ENCODE results near the gene ATF5. TPM values are rescaled to one million over a fixed set of nuclear protein-coding genes. Genes with fewer than 3 reads are reported as not detected.

The ATF5 gene
- total and polyA plus RNA-seq, 2 of the 13 experiments (the other 11 are each of a cell fraction or from before 2014, with no cell fraction given) = 5.2 to 10.3 TPM

DNA sequence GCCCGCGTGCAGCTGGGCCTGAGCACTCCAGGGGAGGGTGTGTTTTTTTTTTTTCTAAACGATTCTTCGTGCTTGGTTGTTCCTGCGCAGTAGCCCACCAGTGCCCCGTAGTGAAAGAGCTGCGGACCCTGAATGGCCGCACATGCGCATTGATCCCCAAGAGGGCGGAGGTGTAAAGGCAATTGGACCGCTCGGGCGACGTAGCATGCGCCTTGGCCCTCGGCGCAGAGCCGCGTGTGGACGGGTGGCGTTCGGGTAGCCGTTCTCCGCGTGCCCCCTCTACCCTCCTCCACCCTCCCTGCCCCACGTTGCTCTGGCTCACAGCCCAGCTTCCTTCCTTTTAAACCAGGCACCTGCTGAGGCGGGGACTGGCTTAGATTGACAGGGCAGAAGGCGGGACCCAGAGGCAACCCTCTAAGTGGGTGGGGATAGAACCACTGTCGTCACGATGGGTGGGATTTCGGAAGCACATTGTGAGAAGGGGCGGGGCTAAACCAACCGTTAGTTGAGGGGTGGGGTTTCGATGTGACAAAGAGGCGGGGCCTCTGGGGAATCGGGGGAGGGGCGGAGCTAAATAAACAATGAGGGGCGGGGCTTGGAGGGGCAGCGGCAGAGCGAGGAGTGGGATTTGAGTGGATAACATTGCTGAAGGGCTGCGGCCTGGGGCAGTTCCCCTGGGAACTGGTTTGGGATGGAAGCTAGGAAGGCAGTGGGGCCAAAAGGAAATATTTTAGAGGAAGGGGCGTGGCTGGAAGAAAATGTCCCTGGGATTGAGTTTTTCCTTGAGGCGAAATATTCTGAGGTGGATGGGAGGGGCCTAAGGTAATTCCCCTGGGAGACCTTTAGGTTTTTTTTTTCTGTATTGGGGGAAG is 842 bp downstream of the ATF5 start (continued):
- TF ChIP-seq, protein P1, sequence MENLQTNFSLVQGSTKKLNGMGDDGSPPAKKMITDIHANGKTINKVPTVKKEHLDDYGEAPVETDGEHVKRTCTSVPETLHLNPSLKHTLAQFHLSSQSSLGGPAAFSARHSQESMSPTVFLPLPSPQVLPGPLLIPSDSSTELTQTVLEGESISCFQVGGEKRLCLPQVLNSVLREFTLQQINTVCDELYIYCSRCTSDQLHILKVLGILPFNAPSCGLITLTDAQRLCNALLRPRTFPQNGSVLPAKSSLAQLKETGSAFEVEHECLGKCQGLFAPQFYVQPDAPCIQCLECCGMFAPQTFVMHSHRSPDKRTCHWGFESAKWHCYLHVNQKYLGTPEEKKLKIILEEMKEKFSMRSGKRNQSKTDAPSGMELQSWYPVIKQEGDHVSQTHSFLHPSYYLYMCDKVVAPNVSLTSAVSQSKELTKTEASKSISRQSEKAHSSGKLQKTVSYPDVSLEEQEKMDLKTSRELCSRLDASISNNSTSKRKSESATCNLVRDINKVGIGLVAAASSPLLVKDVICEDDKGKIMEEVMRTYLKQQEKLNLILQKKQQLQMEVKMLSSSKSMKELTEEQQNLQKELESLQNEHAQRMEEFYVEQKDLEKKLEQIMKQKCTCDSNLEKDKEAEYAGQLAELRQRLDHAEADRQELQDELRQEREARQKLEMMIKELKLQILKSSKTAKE (CRISPR knock-in tag; IDR thresholded peaks at IDR 0.05; ENCODE audit: borderline replicate concordance) = 0 out of 2 replicates have a peak, but pooled peaks have one; percentile 38
- TF ChIP-seq, protein P2, sequence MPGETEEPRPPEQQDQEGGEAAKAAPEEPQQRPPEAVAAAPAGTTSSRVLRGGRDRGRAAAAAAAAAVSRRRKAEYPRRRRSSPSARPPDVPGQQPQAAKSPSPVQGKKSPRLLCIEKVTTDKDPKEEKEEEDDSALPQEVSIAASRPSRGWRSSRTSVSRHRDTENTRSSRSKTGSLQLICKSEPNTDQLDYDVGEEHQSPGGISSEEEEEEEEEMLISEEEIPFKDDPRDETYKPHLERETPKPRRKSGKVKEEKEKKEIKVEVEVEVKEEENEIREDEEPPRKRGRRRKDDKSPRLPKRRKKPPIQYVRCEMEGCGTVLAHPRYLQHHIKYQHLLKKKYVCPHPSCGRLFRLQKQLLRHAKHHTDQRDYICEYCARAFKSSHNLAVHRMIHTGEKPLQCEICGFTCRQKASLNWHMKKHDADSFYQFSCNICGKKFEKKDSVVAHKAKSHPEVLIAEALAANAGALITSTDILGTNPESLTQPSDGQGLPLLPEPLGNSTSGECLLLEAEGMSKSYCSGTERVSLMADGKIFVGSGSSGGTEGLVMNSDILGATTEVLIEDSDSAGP (CRISPR knock-in tag; IDR thresholded peaks at IDR 0.05; ENCODE audit: borderline replicate concordance) = peak; percentile 70
- TF ChIP-seq ZNF230 (CRISPR knock-in tag; IDR thresholded peaks at IDR 0.05) (peak; percentile 70; the same call in 1 of the 2 replicates), REPIN1 (CRISPR knock-in tag; IDR thresholded peaks at IDR 0.05; ENCODE audit: borderline replicate concordance, low read depth) (peak; percentile 82; the same call in 1 of the 2 replicates), HES4 (CRISPR knock-in tag; IDR thresholded peaks at IDR 0.05; ENCODE audit: borderline replicate concordance) (peak; percentile 47; the same call in 1 of the 2 replicates), CEBPG (CRISPR knock-in tag; IDR thresholded peaks at IDR 0.05) (no peak), KLF11 (CRISPR knock-in tag; IDR thresholded peaks at IDR 0.05) (0 out of 2 replicates have a peak, but pooled peaks have one; percentile 49), TRAFD1 (CRISPR knock-in tag; IDR thresholded peaks at IDR 0.05; ENCODE audit: borderline replicate concordance) (0 out of 2 replicates have a peak, but pooled peaks have one; percentile 63), THYN1 (CRISPR knock-in tag; IDR thresholded peaks at IDR 0.05; ENCODE audit: borderline replicate concordance, low read depth) (no peak), ZKSCAN1 (IDR thresholded peaks at IDR 0.05; ENCODE audit: low read length) (peak; percentile 28; the same call in 1 of the 2 replicates), ZBTB26 (CRISPR knock-in tag; IDR thresholded peaks at IDR 0.05; ENCODE audit: borderline replicate concordance) (peak; percentile 56; the same call in 1 of the 2 replicates), ZNF770 (CRISPR knock-in tag; IDR thresholded peaks at IDR 0.05) (peak; percentile 23; the same call in 1 of the 2 replicates)
- TF ChIP-seq, protein P3, sequence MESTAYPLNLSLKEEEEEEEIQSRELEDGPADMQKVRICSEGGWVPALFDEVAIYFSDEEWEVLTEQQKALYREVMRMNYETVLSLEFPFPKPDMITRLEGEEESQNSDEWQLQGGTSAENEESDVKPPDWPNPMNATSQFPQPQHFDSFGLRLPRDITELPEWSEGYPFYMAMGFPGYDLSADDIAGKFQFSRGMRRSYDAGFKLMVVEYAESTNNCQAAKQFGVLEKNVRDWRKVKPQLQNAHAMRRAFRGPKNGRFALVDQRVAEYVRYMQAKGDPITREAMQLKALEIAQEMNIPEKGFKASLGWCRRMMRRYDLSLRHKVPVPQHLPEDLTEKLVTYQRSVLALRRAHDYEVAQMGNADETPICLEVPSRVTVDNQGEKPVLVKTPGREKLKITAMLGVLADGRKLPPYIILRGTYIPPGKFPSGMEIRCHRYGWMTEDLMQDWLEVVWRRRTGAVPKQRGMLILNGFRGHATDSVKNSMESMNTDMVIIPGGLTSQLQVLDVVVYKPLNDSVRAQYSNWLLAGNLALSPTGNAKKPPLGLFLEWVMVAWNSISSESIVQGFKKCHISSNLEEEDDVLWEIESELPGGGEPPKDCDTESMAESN (CRISPR knock-in tag; conservative IDR thresholded peaks at IDR 0.05) = peak; percentile 54
